COLO668 (cell line): ENCODE data around the gene SHF.
A peak's percentile ranks its signal among the peaks of the same experiment; 100 is the strongest.

Experiments used
- DNase-seq: peaks from one replicate; lab custom pipeline; 2025; ENCODE audit not compliant: unreplicated experiment; lab: John Stamatoyannopoulos, UW

SHF gene

GRCh38 chr15:45174069-45174468 is 13.7 kb downstream of the SHF start:
- no peak for DNase-seq

- DNase-seq: no peak
These were observed 15.9 kb downstream of the SHF start for GRCh38 chr15:45171912-45172311.

- DNase-seq: no peak
These were observed 17.9 kb downstream of the SHF start for GRCh38 chr15:45169608-45170480.

DNA sequence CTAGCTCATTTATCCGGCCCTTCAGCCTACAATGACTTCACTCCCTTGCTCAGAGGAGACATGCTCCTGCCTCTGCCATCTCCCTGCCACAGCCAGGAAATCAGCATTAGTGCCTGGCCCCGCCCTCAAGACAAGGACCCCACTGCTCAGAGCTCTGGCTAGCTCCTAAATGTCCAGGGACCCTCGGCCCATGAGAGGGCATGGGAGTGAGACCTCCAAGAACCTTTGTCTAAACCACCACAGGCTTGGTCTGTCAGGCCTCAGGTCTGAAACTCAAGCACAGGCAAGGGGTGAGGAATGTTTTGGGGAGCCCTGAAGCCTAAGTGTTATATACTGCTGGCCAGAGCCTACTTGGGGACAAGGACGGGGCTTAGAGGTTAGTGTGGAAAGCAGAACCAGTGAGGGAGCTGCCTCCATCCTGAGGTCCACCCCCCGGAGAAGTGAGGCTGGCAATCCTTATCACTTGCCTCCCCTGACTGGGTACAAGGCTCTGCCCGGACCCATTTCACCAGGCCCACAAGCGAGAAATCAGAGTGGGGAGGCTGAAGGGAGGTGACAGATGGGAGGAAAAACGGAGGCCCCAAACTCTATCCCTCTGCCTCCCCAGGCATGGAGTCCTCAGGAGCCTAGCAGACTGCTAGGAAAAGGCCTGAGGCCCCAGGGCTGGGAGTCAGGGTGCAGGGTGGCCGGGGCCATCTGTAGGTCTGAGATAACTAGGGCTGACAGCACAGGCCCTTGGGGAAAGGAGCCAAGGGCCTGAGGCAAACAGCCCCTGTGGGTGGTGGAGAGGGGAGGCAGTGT is 18.8 kb downstream of the SHF start:
- no peak for DNase-seq

- no peak for DNase-seq
These were observed 19.5 kb downstream of the SHF start for GRCh38 chr15:45168286-45168685.

GRCh38 chr15:45167631-45168205 is 20.0 kb downstream of the SHF start:
- DNase-seq: no peak

- DNase-seq: peak; percentile 86
These were observed 20.7 kb downstream of the SHF start for GRCh38 chr15:45166834-45167630.

GRCh38 chr15:45165536-45165935 is 22.2 kb downstream of the SHF start:
- no peak for DNase-seq

GRCh38 chr15:45164914-45165313 is 22.9 kb downstream of the SHF start:
- DNase-seq: no peak

GRCh38 chr15:45163508-45163856 is 24.3 kb downstream of the SHF start:
- no peak for DNase-seq

DNA sequence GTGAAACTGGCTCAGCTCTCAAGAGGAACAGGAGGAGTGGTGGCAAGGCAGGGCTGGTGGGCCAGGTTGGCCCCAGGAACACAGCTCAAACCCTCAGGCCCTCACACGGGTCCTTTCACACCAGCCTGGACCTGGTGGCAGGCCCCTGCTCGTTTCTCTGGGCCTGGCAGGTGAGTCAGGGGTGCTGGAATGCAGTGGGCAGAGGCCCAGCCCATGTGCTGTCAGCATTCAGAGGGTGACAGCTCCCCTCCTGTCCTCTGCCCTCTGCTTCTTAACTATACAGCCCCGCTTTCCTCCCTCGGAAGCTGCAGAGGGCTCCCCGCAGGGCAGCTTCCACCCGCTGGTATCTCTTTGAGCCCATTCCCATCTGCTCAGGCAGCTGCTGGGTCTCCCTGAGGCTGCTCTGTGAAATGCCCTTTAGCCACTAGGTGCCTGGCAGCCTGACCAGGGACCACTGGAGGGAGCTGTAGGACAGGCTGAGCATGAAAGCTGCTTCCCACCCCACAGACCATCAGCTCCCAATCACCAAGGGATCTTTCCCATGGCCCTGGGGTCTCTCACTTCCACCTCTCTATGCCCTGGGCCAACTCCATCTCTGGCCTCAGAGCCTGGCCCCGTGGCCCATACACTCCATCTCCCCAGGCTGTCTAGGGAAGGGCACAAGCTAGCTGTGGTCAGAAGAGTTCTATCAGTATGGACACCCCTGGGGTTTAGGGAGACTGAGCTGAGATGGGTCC is 24.8 kb downstream of the SHF start:
- peak; percentile 76 for DNase-seq

DNA sequence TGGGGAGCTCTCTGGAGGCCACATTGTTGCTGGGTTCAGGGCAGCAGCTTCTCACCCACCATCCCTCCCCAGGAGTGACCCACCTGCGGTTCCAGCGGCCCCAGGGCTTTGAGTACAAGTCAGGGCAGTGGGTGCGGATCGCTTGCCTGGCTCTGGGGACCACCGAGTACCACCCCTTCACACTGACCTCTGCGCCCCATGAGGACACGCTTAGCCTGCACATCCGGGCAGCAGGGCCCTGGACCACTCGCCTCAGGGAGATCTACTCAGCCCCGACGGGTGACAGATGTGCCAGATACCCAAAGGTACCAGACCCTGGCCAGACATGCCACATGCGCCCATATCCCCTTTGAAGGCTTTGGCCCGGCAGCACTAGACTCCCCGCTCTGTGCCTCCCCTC is 26.1 kb downstream of the SHF start:
- DNase-seq: no peak

DNA sequence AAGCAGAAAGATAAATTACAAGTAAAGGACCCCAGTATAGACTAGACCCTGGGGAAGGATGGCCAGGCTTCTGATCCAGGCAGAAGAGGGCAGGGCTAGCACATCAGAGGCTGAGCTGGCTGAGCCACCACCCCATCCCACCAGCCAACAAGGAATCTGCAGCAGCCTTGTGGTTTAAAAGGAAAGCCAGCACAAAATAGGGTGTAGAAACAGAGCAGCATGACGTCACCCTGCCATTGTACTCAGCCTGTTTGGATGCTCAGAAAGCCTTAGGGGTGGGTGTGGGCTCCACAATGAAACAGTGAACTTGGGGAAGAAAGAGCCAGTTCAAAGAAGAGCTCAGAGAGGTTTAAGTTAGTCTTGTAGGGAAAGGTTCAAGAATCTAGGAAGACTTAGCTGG is 29.8 kb downstream of the SHF start:
- DNase-seq: no peak

- no peak for DNase-seq
These were observed 30.9 kb downstream of the SHF start for GRCh38 chr15:45156744-45157455.

- no peak for DNase-seq
These were observed 32.0 kb downstream of the SHF start for GRCh38 chr15:45155739-45156138.

GRCh38 chr15:45151998-45152828 is 35.6 kb downstream of the SHF start:
- no peak for DNase-seq

GRCh38 chr15:45150997-45151396 is 36.8 kb downstream of the SHF start:
- no peak for DNase-seq

DNA sequence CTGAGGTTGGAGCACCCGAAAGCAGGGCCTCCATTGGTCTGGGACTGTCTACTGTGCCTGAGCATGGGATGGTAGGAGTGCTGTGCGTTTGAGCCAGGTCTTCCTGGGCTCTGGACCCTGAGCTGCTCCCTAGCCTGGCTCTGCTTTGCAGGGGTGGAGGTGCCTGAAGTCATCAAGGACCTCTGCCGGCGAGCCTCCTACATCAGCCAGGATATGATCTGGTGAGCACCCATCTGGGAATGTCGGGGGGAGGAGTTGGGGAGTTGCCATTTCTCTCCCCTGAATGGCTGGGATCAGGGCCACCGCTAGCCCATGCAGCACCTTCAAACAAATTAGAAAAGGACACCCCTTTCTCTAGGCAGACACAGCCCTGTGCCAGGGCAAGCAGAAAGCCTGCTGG is 37.3 kb downstream of the SHF start:
- no peak for DNase-seq

GRCh38 chr15:45149060-45149459 is 38.7 kb downstream of the SHF start:
- no peak for DNase-seq
